Measurements from ENCODE around the gene C2orf81. TPM values are rescaled to one million over a fixed set of nuclear protein-coding genes. Genes with fewer than 3 reads are reported as not detected.

Gene C2orf81
- total and polyA plus RNA-seq, 7 donors, result 0.06 to 0.46 (median 0.34) TPM

DNA sequence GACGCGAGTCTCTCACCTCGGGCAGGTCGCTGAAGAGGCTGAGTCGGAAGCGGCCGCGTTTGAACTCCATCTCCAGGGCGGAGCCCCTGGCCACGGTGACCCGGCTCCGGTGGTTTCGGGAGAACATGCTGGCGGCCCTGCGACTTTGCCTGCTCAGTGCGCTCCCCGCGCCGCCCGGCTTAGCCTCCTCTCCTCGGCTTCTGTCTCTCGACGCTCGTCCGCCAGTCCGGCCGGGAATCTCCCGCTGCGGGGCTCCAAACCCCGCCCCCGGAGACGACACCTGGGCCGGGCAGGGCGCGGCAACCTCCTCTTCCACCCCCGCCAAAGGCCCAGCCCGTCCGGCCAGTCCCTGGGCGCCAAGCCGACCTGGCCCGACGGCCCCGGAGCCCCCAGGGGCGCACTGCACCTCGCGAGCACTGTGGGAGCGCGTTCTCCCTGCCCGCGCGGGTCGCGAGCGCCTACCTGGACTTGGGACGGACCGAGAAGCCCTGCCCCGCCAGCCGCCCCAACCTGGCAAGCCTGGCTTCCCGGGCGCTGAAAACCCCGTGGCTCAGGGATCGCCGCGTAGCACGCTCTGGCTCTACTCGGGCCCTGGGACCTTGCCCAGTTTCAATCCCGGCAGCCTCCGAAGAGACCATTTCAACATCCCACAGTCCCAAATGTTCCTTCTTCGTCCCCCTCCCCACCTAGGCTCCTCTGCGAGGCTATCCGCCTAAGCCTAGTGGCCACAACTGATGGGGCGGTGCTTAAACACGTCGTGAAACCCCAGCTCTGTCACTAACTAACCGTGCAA lies 20.5 kb upstream of the C2orf81 start, which contains the start of gene RTKN:
RTKN (minus strand) TSS at position 248 of the 793 bp plus-strand sequence; CDS start at position 127, 121 bp downstream.
- no peaks in the 10 kb centered on the region for H3K4me1 ChIP-seq
- WGBS, 3 donors, result 13 to 28% (median 25%) methylated on average over 55 to 75 of the region's 75 CpGs
- H3K36me3 ChIP-seq (ENCODE audit: insufficient read depth in 1 of 2, low read depth in 1 of 2), result no peaks in the 10 kb centered on the region
- H3K27me3 ChIP-seq (ENCODE audit: insufficient read depth in 3 of 3, low read length in 2 of 3), result peaks cover 0 to 27% (median 15%) of the 10 kb centered on the region in 3 donors
- ATAC-seq (peak in 2 of 4 donors; percentile 17 to 28), DNase-seq (peak in 1 of 2 donors; percentile 47)
- H3K4me3 ChIP-seq, result peak within 1 kb of the TSS; percentile 64
- no peaks in the 10 kb centered on the region for H3K9me3 ChIP-seq
- TF ChIP-seq, protein P1, sequence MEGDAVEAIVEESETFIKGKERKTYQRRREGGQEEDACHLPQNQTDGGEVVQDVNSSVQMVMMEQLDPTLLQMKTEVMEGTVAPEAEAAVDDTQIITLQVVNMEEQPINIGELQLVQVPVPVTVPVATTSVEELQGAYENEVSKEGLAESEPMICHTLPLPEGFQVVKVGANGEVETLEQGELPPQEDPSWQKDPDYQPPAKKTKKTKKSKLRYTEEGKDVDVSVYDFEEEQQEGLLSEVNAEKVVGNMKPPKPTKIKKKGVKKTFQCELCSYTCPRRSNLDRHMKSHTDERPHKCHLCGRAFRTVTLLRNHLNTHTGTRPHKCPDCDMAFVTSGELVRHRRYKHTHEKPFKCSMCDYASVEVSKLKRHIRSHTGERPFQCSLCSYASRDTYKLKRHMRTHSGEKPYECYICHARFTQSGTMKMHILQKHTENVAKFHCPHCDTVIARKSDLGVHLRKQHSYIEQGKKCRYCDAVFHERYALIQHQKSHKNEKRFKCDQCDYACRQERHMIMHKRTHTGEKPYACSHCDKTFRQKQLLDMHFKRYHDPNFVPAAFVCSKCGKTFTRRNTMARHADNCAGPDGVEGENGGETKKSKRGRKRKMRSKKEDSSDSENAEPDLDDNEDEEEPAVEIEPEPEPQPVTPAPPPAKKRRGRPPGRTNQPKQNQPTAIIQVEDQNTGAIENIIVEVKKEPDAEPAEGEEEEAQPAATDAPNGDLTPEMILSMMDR (IDR thresholded peaks at IDR 0.05), result no peak
- H3K27ac ChIP-seq, result peak within 1 kb of the TSS; percentile 70
- intact Hi-C loops (cut with DNase I), result no loop called here

DNA sequence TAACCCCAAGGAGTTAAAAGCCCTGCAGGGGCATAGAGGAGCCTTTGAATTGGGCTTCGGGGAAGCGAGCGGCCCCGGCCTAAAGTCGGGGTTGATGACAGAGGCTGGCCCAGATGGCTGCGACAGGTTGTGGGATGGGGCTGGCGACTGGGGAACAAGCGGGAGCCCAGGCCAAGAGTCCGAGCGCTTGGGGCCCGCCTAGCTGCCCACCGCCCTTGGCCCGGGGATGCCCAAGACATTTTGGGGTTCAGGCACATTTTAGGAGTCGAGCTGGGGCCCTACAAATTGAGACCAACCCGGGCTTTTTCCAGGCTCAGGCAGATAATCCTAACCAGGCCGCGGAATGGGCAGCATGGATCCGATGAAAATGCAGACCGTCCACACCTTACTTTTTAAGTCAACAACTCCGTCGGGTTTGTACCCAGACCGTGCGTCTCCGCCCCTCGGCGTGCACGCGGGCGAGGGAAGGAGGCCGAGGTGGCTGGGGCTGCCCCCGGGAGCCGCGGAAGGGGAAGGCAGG lies 19.8 kb upstream of the C2orf81 start:
- TF ChIP-seq, protein P1 (IDR thresholded peaks at IDR 0.05), result no peak
- Histone ChIP-seq H3K4me3 (peak overlapping the region; percentile 64), H3K27me3 (ENCODE audit: insufficient read depth in 3 of 3, low read length in 2 of 3) (peaks cover 0 to 29% (median 15%) of the 10 kb centered on the region in 3 donors), H3K9me3 (no peaks in the 10 kb centered on the region), H3K27ac (peak overlapping the region; percentile 70), H3K36me3 (ENCODE audit: insufficient read depth in 1 of 2, low read depth in 1 of 2) (no peaks in the 10 kb centered on the region), H3K4me1 (no peaks in the 10 kb centered on the region)
- DNase-seq, result no peak
- WGBS, 3 donors, result 15 to 31% (median 21%) methylated on average over 30 to 33 of the region's 33 CpGs
- intact Hi-C loops (cut with DNase I), result no loop called here
- ATAC-seq, result peak in 3 of 4 donors; percentile 3 to 11 (median 11)

DNA sequence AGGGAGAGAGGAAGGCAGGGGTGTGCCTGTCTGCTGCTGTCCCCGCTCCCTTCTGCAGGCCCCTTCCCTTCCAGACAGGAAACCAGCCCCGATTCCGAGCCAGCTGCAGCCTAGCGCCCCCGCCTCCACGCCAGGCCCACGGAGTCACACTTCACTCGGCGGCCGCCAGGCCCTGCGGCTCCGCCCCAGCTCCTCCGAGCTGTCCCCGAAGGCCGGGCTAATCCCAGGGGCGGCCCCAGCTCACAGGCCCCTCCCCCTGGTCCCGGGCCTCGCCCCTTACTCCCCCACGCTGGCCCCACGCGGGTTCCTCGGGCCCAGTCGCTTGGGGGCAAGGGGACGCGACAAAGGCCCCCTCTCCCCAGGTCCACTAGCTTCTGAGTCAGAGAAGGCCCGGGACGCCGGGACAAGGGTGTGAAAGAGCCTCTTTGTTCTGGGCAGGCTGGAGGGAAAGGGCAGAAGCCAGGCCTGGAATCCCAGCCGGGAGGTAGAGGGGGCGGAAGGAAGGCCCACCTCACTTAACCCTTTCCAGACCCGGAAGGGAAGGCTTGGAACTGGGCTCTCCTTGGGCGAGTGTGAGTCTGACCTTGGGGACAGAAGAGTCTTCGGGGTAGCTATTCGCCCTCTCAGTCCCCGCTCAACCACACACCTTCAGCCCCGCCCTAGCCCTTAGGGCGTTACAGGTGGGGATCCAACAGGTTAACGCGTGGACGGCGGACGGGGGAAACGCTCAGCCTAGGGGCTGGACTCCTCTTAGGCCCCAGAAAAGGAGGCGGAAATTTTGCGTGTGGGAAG lies 19.2 kb upstream of the C2orf81 start:
- Histone ChIP-seq H3K27ac (peak overlapping the region; percentile 70), H3K9me3 (no peaks in the 10 kb centered on the region), H3K4me3 (peak overlapping the region; percentile 64), H3K36me3 (ENCODE audit: insufficient read depth in 1 of 2, low read depth in 1 of 2) (no peaks in the 10 kb centered on the region), H3K27me3 (ENCODE audit: insufficient read depth in 3 of 3, low read length in 2 of 3) (peaks cover 0 to 30% (median 19%) of the 10 kb centered on the region in 3 donors), H3K4me1 (no peaks in the 10 kb centered on the region)
- TF ChIP-seq, protein P1 (IDR thresholded peaks at IDR 0.05), result peak; percentile 17
- ATAC-seq (peak; percentile 91 to 94 (median 94)), DNase-seq (peak; percentile 89 to 92)
- 9 to 14% (median 9%) methylated on average over 35 to 45 of the region's 45 CpGs for WGBS, 3 donors
- intact Hi-C loops (cut with DNase I), result no loop called here

- intact Hi-C loops (cut with DNase I), result no loop called here
- no peaks in the 10 kb centered on the region for H3K4me1 ChIP-seq
Measured at GRCh38 chr2:74439803-74440377, 18.5 kb upstream of the C2orf81 start.

More at GRCh38 chr2:74439803-74440377, 18.5 kb upstream of the C2orf81 start:
- peak; percentile 66 to 72 (median 69) for ATAC-seq
- Histone ChIP-seq H3K9me3 (no peaks in the 10 kb centered on the region), H3K27me3 (ENCODE audit: insufficient read depth in 3 of 3, low read length in 2 of 3) (peaks cover 0 to 30% (median 19%) of the 10 kb centered on the region in 3 donors), H3K27ac (peak overlapping the region; percentile 70), H3K36me3 (ENCODE audit: insufficient read depth in 1 of 2, low read depth in 1 of 2) (no peaks in the 10 kb centered on the region), H3K4me3 (peak overlapping the region; percentile 64)
- WGBS, 3 donors, result 6 to 11% (median 11%) methylated on average over 9 to 14 of the region's 14 CpGs
- peak; percentile 80 to 83 for DNase-seq
- TF ChIP-seq, protein P1 (IDR thresholded peaks at IDR 0.05), result no peak

Data from psoas muscle (tissue), 8 donors.